MM.1S (cell line): ENCODE measurements around the gene LYSMD3.

ENCODE experiments used
- DNase-seq: peaks from one replicate; pipeline ENCODE4 v3.0.0-alpha.2; 2015
- H2AFZ ChIP-seq: fragments of 300-600 bp; sonication (generic); 2 replicates; pipeline ENCODE4 v1.6.0; 2016; ENCODE audit warnings: antibody characterized with exemption, low read length
- H3F3A ChIP-seq: fragments of 300-600 bp; sonication (generic); 2 replicates; pipeline ENCODE4 v1.6.1; 2016; ENCODE audit warnings: mild to moderate bottlenecking, antibody characterized with exemption, low read length, moderate library complexity, mixed read lengths; ENCODE audit not compliant: insufficient read depth
- H3K27ac ChIP-seq: fragments of 300-600 bp; sonication (generic); 2 replicates; pipeline ENCODE4 v1.5.1; 2016; ENCODE audit warnings: mild to moderate bottlenecking, low read length
- H3K27me3 ChIP-seq: fragments of 300-600 bp; sonication (generic); replicated peaks from 2 replicates; pipeline ENCODE4 v1.6.0; 2016; ENCODE audit warnings: low read length; ENCODE audit not compliant: insufficient read depth
- H3K36me3 ChIP-seq: fragments of 300-600 bp; sonication (generic); replicated peaks from 2 replicates; pipeline ENCODE4 v1.6.1; 2016; ENCODE audit warnings: mild to moderate bottlenecking, low read length, mixed read lengths; ENCODE audit not compliant: insufficient read depth
- H3K4me1 ChIP-seq: fragments of 300-600 bp; sonication (generic); 2 replicates; pipeline ENCODE4 v1.6.1; 2016; ENCODE audit warnings: low read length, mixed read lengths
- H3K4me2 ChIP-seq: fragments of 300-600 bp; sonication (generic); 2 replicates; pipeline ENCODE4 v1.6.0; 2016; ENCODE audit warnings: low read depth, low read length
- H3K4me3 ChIP-seq: fragments of 300-600 bp; sonication (generic); 2 replicates; pipeline ENCODE4 v1.5.1; 2016; ENCODE audit warnings: low read length, mixed read lengths
- H3K79me2 ChIP-seq: fragments of 300-600 bp; sonication (generic); 2 replicates; pipeline ENCODE4 v1.6.1; 2016; ENCODE audit warnings: mixed run types, low read length, mixed read lengths
- H3K9ac ChIP-seq: fragments of 300-600 bp; sonication (generic); 2 replicates; pipeline ENCODE4 v1.6.1; 2016; ENCODE audit warnings: low read length, mixed read lengths
- H3K9me2 ChIP-seq: fragments of 300-600 bp; sonication (generic); replicated peaks from 2 replicates; pipeline ENCODE4 v1.6.1; 2016; ENCODE audit warnings: mild to moderate bottlenecking, low read length, mixed read lengths; ENCODE audit not compliant: insufficient read depth
- H3K9me3 ChIP-seq: fragments of 300-600 bp; sonication (generic); replicated peaks from 2 replicates; pipeline ENCODE4 v1.6.1; 2016; ENCODE audit warnings: mild to moderate bottlenecking, low read length, mixed read lengths; ENCODE audit not compliant: insufficient read depth
- H4K20me1 ChIP-seq: fragments of 300-600 bp; sonication (generic); 2 replicates; pipeline ENCODE4 v1.6.1; 2016; ENCODE audit warnings: mild to moderate bottlenecking, low read length, moderate library complexity, mixed read lengths; ENCODE audit not compliant: insufficient read depth
- CTCF ChIP-seq: fragments of 300-600 bp; sonication (generic); IDR thresholded peaks from 2 replicates; pipeline ENCODE4 v1.5.1; 2016; ENCODE audit warnings: antibody characterized with exemption, low read length, mixed read lengths
- EZH2 ChIP-seq: fragments of 300-600 bp; sonication (generic); optimal IDR thresholded peaks from 2 replicates; pipeline ENCODE3; 2017; ENCODE audit warnings: low read depth, mild to moderate bottlenecking, antibody characterized with exemption, low read length, mixed read lengths
- EZH2phosphoT487 ChIP-seq: fragments of 300-600 bp; sonication (generic); IDR thresholded peaks from 2 replicates; pipeline ENCODE4 v1.6.1; 2018; ENCODE audit warnings: antibody characterized with exemption, low read length

The LYSMD3 gene

GRCh38 chr5:90480699-90481098, 48.7 kb downstream of the LYSMD3 start:
- TF ChIP-seq CTCF, result no peak
- TF ChIP-seq EZH2phosphoT487, result no peak
- no peak for TF ChIP-seq EZH2
- no peaks in the 10 kb centered on the region for H3K79me2 ChIP-seq
- H3K9me3 ChIP-seq, result no peaks in the 10 kb centered on the region
- H3K9me2 ChIP-seq, result no peaks in the 10 kb centered on the region
- H3K4me3 ChIP-seq, result no peak overlapping the region
- no peaks in the 10 kb centered on the region for H3F3A ChIP-seq
- H3K4me2 ChIP-seq, result no peak overlapping the region
- H3K9ac ChIP-seq, result no peak overlapping the region
- H3K4me1 ChIP-seq, result no peaks in the 10 kb centered on the region
- DNase-seq, result no peak
- H3K27ac ChIP-seq, result no peak overlapping the region
- H2AFZ ChIP-seq, result no peak overlapping the region
- H4K20me1 ChIP-seq, result no peaks in the 10 kb centered on the region
- H3K36me3 ChIP-seq, result no peaks in the 10 kb centered on the region
- H3K27me3 ChIP-seq, result no peaks in the 10 kb centered on the region

GRCh38 chr5:90479611-90480385, 49.6 kb downstream of the LYSMD3 start:
- Histone ChIP-seq H3K9ac (no peak overlapping the region), H3K36me3 (no peaks in the 10 kb centered on the region), H3K9me3 (no peaks in the 10 kb centered on the region), H3K9me2 (no peaks in the 10 kb centered on the region), H4K20me1 (no peaks in the 10 kb centered on the region), H3K27me3 (no peaks in the 10 kb centered on the region), H3K4me2 (no peak overlapping the region), H3K4me1 (no peaks in the 10 kb centered on the region), H3K79me2 (no peaks in the 10 kb centered on the region), H3K27ac (no peak overlapping the region), H2AFZ (no peak overlapping the region), H3K4me3 (no peak overlapping the region), H3F3A (no peaks in the 10 kb centered on the region)
- DNase-seq, result no peak
- no peak for TF ChIP-seq EZH2
- no peak for TF ChIP-seq CTCF
- no peak for TF ChIP-seq EZH2phosphoT487

GRCh38 chr5:90477621-90478215, 51.7 kb downstream of the LYSMD3 start:
- H3F3A ChIP-seq, result no peaks in the 10 kb centered on the region
- H3K4me3 ChIP-seq, result no peak overlapping the region
- peaks cover 5% of the 10 kb centered on the region; the same call in 1 of the 2 replicates for H3K4me1 ChIP-seq
- no peaks in the 10 kb centered on the region for H3K27me3 ChIP-seq
- H3K36me3 ChIP-seq, result no peaks in the 10 kb centered on the region
- no peaks in the 10 kb centered on the region for H3K9me3 ChIP-seq
- no peak overlapping the region for H3K9ac ChIP-seq
- H3K9me2 ChIP-seq, result no peaks in the 10 kb centered on the region
- no peak overlapping the region for H3K4me2 ChIP-seq
- H2AFZ ChIP-seq, result no peak overlapping the region
- H3K27ac ChIP-seq, result no peak overlapping the region
- TF ChIP-seq EZH2phosphoT487 (no peak), EZH2 (no peak), CTCF (no peak)
- H3K79me2 ChIP-seq, result peaks cover 14% of the 10 kb centered on the region
- DNase-seq, result no peak
- no peaks in the 10 kb centered on the region for H4K20me1 ChIP-seq
